ENCODE results near the gene C11orf98. TPM values are rescaled to one million over a fixed set of nuclear protein-coding genes. Genes with fewer than 3 reads are reported as not detected.
"Not testable (repeated sequence)": the region's sequence is repeated elsewhere in the genome, so short reads cannot be mapped to it uniquely, and the experiment has no call there.

The C11orf98 gene
- total RNA-seq, 1 donor from 2014 or later = 107 TPM

DNA sequence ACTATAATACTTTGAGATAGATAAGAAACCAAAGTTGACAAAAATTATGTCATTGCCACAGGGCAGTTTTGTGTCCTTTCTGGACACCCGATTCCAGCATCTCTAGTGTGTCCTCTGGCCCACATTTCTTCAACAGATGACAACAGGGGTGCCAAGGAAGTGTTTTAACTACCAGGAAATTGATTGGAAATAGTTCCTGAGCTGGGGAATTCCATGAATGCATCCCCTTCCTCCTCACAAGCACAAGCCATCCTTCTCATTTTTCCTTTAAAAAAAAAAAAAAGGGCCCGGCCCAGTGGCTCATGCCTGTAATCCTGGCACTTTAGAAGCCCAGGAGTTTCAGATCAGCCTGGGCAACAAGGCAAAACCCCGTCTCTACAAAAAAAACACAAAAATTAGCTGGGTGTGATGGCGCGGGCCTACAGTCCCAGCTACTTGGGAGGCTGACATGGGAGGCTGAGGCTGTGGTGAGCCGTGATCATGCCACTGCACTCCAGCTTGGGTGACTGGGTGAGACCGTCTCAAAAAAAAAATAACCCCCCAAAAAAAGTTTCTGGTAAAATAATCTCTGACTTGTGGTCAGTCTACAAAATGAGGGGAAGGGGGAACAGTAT is 42.4 kb downstream of the C11orf98 start:
- peak overlapping the region; percentile 90 for H3K4me3 Mint-ChIP-seq
- ChIA-PET CTCF (interaction anchor here (0.6 to 2.7 kb wide), 4 partner anchors 11 to 53 kb away, joined by 3 to 16 read pairs (median 5); partner anchors contain the start of gene TUT1), POLR2A (interaction anchor here (0.7 to 5.1 kb wide), 31 partner anchors 7 to 259 kb away, joined by 3 to 109 read pairs (median 5); partner anchors contain the start of genes C11orf98, CSKMT, EEF1G and EML3)
- no peaks in the 10 kb centered on the region for H3K27me3 Mint-ChIP-seq
- peaks cover 19% of the 10 kb centered on the region for H3K4me1 Mint-ChIP-seq
- TF ChIP-seq, protein P1, sequence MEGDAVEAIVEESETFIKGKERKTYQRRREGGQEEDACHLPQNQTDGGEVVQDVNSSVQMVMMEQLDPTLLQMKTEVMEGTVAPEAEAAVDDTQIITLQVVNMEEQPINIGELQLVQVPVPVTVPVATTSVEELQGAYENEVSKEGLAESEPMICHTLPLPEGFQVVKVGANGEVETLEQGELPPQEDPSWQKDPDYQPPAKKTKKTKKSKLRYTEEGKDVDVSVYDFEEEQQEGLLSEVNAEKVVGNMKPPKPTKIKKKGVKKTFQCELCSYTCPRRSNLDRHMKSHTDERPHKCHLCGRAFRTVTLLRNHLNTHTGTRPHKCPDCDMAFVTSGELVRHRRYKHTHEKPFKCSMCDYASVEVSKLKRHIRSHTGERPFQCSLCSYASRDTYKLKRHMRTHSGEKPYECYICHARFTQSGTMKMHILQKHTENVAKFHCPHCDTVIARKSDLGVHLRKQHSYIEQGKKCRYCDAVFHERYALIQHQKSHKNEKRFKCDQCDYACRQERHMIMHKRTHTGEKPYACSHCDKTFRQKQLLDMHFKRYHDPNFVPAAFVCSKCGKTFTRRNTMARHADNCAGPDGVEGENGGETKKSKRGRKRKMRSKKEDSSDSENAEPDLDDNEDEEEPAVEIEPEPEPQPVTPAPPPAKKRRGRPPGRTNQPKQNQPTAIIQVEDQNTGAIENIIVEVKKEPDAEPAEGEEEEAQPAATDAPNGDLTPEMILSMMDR (IDR thresholded peaks at IDR 0.05) = no peak
- peak overlapping the region; percentile 93 for H3K27ac Mint-ChIP-seq
- H3K36me3 Mint-ChIP-seq (ENCODE audit: low read depth) = peaks cover 45% of the 10 kb centered on the region
- DNase-seq = no peak
- intact Hi-C loops (cut with micrococcal nuclease) = loop anchor here (1.0 kb wide), 7 partner anchors 10 to 106 kb away; partner anchors contain the start of genes C11orf98, CSKMT, EML3 and GANAB
- no peak for ATAC-seq (ENCODE audit: low read depth)
- no peaks in the 10 kb centered on the region for H3K9me3 Mint-ChIP-seq

DNA sequence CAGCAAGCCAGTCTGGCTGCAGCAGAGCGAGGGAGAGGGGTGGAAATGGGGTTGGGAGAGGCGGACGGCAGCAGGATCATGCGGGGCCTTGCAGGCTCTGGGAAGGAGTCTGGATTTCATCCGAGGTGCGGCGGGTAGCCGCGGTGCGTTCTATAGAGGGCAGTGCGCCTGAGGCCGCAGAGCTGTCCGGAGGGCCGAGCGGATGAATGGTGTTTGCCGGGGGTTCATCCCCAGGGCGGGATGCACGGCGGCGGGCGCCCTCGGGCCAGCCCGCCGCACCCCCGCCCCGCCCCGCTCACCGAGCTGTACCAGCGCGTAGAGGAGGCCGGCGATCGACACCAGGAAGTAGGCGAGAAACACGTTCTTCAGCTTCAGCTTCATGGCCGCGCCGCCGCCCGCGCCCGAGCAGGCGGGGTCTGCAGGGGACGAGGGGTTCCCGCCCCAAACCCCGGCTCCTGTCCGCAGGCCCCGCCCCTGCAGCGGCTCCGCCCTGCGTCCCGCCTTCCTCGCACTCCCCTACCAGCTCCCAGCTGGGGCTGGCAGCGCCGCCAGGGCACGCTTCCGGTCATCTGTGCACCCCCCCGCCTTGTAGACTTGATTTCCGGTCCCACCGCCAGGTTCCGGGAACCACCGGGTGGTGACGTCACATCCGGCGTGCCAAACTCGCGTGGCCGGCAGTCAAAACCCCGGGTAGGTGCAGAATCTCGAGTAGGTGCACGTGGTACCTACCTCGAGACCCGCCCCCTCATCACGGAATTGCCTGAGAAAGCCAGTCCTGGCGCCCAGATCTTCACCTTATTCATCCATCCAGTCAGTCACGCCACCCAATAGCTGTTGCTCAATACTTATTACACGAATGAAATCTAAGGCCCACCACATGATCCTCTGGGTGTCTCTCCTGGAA is 43.2 kb downstream of the C11orf98 start, which contains the start of gene B3GAT3:
B3GAT3 (minus strand) TSS at position 420 of the 904 bp plus-strand sequence; CDS start at position 381, 39 bp downstream.
- H3K36me3 Mint-ChIP-seq (ENCODE audit: low read depth) = peaks cover 42% of the 10 kb centered on the region
- H3K27ac Mint-ChIP-seq = peak within 1 kb of the TSS; percentile 93
- H3K4me1 Mint-ChIP-seq = peaks cover 19% of the 10 kb centered on the region
- no peaks in the 10 kb centered on the region for H3K9me3 Mint-ChIP-seq
- H3K27me3 Mint-ChIP-seq = no peaks in the 10 kb centered on the region
- POLR2A ChIA-PET = interaction anchor here (0.5 to 5.1 kb wide), 41 partner anchors 8 to 260 kb away, joined by 3 to 109 read pairs (median 5); partner anchors contain the start of genes C11orf98, CSKMT, EEF1G and EML3
- intact Hi-C loops (cut with micrococcal nuclease) = loop anchor here (1.0 kb wide), 7 partner anchors 10 to 106 kb away; partner anchors contain the start of genes C11orf98, CSKMT, EML3 and GANAB
- TF ChIP-seq, protein P1 (IDR thresholded peaks at IDR 0.05) = no peak
- DNase-seq = peak; percentile 93
- peak; percentile 92 for ATAC-seq (ENCODE audit: low read depth)
- CTCF ChIA-PET = interaction anchor here (0.6 to 2.7 kb wide), 7 partner anchors 10 to 197 kb away, joined by 3 to 16 read pairs (median 3); partner anchors contain the start of gene TUT1
- peak within 1 kb of the TSS; percentile 90 for H3K4me3 Mint-ChIP-seq

DNA sequence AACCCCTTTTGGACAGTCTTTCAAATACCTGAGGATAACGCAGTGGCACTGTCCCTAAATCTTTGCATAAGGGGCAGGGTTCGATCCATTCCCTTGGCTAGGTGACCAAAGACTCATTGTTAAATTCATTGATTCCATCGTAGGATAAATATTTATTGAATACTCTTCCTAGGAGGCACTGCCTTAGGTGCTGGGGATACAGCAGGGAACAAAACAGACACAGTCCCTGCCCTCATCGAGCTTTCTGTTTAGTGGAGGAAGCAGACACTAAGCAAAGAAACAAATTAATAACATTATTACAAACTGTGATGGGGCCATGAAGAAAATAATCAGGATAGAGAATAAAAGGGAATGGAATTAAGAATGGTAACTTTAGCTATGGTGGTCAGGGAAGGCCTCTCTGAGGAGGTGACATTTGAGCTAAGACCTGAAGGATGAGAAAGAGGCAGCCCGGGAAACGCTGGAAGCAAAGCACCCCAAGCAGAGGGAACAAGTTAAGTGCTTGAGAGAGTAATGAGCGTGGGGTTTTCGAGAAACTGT is 43.9 kb downstream of the C11orf98 start:
- Mint-ChIP-seq H3K4me3 (peak overlapping the region; percentile 90), H3K27ac (peak overlapping the region; percentile 83), H3K4me1 (peaks cover 19% of the 10 kb centered on the region), H3K27me3 (no peaks in the 10 kb centered on the region), H3K36me3 (ENCODE audit: low read depth) (peaks cover 42% of the 10 kb centered on the region), H3K9me3 (no peaks in the 10 kb centered on the region)
- TF ChIP-seq, protein P1 (IDR thresholded peaks at IDR 0.05) = no peak
- ChIA-PET CTCF (interaction anchor here (0.9 to 2.7 kb wide), 5 partner anchors 9 to 196 kb away, joined by 3 to 16 read pairs (median 3); partner anchors contain the start of gene TUT1), POLR2A (interaction anchor here (0.5 to 5.1 kb wide), 27 partner anchors 9 to 260 kb away, joined by 3 to 109 read pairs (median 5); partner anchors contain the start of genes C11orf98, CSKMT, EEF1G and EML3)
- DNase-seq (no peak), ATAC-seq (ENCODE audit: low read depth) (no peak)
- intact Hi-C loops (cut with micrococcal nuclease) = no loop called here

DNA sequence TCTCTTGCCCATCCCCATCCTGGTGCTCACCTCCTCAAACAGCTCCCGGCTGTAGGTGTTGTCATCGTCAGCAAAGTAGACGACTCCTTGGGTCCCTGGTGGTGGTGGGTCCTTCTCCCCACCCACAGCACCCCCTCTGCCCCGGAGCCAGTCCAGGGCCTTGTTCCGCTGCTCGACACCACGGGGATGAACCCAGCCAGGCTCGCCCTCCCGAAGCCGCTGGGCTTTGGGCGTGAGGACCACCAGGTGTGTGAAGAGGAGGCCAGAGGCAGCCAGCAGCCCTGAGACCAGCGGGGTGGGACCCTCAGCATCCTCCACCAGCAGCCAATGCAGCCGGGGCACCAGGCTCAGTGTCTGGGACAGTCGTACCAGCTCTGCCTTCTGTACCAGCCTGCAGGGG is 48.1 kb downstream of the C11orf98 start:
- H3K9me3 Mint-ChIP-seq; H3K27me3 Mint-ChIP-seq; H3K27ac Mint-ChIP-seq; intact Hi-C loops (cut with micrococcal nuclease); DNase-seq; CTCF ChIA-PET; H3K4me3 Mint-ChIP-seq; POLR2A ChIA-PET; ATAC-seq (ENCODE audit: low read depth): not testable (repeated sequence)
- Mint-ChIP-seq H3K4me1 (peaks cover 15% of the 10 kb centered on the region), H3K36me3 (ENCODE audit: low read depth) (peaks cover 36% of the 10 kb centered on the region)

DNA sequence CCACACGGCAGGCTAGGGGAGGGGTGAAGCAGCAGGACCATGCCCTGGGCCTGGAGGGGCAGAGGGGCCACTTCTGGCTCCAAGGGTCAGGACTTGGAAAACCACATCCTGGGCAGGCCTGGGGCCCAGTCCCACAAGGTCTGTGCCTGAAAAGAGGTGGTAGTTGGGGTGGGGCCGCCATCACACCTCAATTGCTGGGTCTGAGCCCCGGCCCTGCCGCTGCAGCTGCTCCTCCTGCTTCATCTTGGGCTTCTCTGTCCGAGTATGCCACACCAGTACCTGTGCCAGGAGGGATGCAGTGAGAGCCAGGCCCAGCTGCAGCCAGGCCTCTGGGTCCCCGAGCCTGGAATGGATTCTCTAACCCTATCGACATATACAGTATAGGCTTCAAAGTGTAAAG is 49.5 kb downstream of the C11orf98 start:
- no peak overlapping the region for H3K4me3 Mint-ChIP-seq
- no peak overlapping the region for H3K27ac Mint-ChIP-seq
- CTCF ChIA-PET = no interaction called here
- no peaks in the 10 kb centered on the region for H3K9me3 Mint-ChIP-seq
- TF ChIP-seq, protein P1 (IDR thresholded peaks at IDR 0.05) = no peak
- H3K27me3 Mint-ChIP-seq = no peaks in the 10 kb centered on the region
- no peak for ATAC-seq (ENCODE audit: low read depth)
- intact Hi-C loops (cut with micrococcal nuclease) = no loop called here
- DNase-seq = no peak
- peaks cover 16% of the 10 kb centered on the region for H3K4me1 Mint-ChIP-seq
- peaks cover 38% of the 10 kb centered on the region for H3K36me3 Mint-ChIP-seq (ENCODE audit: low read depth)
- POLR2A ChIA-PET = interaction anchor here (0.9 to 1.8 kb wide), 2 partner anchors 49 to 56 kb away, joined by 3 to 5 read pairs; partner anchors contain the start of genes C11orf98, CSKMT, LBHD1 and UQCC3
